Hindlimb muscle (tissue), 1 donor: ENCODE data around the gene SLC2A11. TPM values are rescaled to one million over a fixed set of nuclear protein-coding genes. Genes with fewer than 3 reads are reported as not detected.

Experiments
- DNase-seq: peaks from one replicate; pipeline ENCODE4 v3.0.0-alpha.2; 2013
- polyA plus RNA-seq: library from polyadenylated mRNA; unstranded; fragments of 120-200 nt; gene quantifications from one replicate; pipeline ENCODE4 v1.2.1, GENCODE V29; 2013; ENCODE audit not compliant: insufficient read length

SLC2A11 gene, protein sequence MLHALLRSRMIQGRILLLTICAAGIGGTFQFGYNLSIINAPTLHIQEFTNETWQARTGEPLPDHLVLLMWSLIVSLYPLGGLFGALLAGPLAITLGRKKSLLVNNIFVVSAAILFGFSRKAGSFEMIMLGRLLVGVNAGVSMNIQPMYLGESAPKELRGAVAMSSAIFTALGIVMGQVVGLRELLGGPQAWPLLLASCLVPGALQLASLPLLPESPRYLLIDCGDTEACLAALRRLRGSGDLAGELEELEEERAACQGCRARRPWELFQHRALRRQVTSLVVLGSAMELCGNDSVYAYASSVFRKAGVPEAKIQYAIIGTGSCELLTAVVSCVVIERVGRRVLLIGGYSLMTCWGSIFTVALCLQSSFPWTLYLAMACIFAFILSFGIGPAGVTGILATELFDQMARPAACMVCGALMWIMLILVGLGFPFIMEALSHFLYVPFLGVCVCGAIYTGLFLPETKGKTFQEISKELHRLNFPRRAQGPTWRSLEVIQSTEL
- 9.5 TPM for polyA plus RNA-seq

GRCh38 chr22:23857606-23858483 lies at the start of gene SLC2A11:
Gene SLC2A11, plus strand, starts transcription at chr22:23857875. Its CDS starts 125 bp downstream, at chr22:23858000.
- peak; percentile 98 for DNase-seq

DNA sequence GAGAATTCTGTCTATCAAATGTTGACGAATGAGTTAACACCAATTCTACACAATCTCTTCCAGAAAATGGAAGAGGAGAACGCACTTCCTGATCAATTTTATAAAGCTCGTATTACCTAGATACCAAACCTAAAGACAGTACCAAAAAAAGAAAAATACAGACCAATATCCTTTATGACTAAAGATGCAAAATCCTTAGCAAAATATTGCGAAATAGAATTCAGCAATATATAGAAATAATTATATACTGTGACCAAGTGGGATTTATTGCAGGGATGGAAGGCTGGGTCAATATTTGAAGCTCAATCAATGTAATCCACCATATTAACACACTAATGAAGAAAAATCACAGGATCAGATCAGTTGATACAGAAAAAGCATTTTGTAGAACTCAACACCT lies 45.3 kb upstream of the SLC2A11 start:
- no peak for DNase-seq

DNA sequence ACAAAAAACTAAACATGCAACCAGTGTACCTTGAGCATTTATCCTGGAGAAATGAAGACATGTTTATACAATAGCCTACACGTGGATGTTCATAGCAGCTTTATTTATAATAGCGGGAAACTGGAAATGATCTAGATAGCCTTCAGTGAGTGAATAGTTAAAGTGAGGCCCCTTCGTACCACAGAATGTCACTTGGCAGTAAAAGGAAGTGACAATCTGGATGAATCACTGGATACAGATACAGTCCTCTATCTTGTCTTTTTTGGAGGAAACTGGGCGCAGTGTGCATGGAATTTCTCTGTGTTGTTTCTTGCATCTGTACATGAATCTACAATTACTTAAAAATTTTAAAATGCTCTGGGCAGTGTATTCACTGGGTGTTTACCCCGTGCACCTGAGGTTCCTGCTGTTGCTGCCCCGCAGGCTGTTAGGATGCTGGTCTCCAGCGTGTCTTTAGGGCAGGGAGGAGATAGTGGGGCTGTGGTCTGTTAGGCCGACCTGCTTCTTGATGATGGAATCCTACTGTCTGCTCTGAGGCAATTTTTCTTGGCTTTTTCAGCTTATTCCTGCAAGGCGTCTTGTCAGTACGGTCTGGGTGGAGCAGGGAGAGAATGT lies 42.0 kb upstream of the SLC2A11 start:
- no peak for DNase-seq

GRCh38 chr22:23816156-23816976 lies 41.3 kb upstream of the SLC2A11 start:
- DNase-seq = no peak

GRCh38 chr22:23817146-23817545 lies 40.5 kb upstream of the SLC2A11 start:
- no peak for DNase-seq

GRCh38 chr22:23818541-23818940 lies 39.1 kb upstream of the SLC2A11 start:
- DNase-seq = no peak

GRCh38 chr22:23820748-23821211 lies 36.9 kb upstream of the SLC2A11 start:
- no peak for DNase-seq

DNA sequence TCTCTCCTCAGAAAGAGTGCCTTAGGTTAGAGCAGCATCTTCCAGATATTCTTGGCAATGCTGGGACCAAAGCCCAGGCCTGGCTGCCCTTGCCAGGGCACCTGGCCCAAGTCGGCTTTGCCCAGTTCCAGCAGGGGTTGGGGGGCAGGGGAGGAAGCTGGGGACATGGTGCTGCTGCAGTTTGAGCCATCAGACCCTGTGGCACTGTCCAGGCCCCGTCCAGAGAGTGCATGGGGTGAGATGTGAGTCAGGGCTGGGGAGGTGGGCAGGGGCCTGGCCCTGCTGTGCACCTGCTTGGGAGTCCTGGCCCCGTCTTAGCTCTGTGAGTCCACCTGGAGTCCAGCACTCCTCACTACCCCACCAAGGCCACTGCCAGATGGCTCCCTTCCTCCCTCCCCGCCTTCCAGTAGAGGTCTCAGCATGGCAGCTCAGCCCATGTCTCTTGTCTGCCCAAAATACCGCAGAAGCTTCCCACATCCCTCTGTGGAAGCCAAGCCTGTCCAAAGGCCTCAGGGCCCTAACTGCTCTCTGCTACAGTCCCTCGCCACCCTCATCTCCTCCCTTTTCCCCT lies 35.5 kb upstream of the SLC2A11 start:
- no peak for DNase-seq

- no peak for DNase-seq
Measured at GRCh38 chr22:23823331-23823791, 34.3 kb upstream of the SLC2A11 start.

DNA sequence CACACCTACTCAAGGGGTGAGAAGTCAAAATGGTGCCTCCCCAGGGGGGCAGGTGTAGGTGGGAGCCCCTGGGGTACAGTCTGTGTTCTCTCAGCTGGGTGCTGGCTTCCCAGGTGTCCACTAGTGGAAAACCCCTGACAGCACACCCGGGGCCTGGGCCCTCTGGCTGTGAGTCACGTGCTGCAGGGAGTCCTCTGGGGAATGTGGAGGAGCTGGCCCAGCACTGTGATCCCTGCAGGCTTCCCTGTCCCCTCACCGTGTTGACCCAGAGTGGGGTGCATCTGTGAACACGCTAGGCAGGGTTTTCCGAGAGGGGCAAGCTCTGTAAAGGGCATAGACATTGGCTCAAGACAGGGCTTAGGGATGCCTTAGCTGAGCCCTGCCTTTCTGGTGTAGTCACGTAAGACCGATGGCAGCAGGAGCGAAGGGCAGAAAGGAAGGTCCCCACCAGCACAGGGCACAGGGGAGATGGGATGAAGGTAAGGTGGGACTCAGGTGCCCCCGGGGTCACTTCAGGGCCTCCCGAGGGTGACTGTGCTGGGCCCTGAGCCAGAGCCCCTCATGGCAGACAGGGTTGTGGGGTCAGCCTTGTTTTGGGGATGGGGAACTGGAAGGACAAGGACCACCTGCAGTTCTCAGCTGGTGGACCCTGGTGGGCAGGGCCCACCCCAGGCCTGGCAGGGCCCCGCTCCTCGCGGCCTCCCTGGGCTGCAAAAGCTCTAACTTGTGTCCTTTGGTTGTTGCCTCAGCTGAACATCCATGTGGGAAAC lies 33.0 kb upstream of the SLC2A11 start:
- no peak for DNase-seq

DNA sequence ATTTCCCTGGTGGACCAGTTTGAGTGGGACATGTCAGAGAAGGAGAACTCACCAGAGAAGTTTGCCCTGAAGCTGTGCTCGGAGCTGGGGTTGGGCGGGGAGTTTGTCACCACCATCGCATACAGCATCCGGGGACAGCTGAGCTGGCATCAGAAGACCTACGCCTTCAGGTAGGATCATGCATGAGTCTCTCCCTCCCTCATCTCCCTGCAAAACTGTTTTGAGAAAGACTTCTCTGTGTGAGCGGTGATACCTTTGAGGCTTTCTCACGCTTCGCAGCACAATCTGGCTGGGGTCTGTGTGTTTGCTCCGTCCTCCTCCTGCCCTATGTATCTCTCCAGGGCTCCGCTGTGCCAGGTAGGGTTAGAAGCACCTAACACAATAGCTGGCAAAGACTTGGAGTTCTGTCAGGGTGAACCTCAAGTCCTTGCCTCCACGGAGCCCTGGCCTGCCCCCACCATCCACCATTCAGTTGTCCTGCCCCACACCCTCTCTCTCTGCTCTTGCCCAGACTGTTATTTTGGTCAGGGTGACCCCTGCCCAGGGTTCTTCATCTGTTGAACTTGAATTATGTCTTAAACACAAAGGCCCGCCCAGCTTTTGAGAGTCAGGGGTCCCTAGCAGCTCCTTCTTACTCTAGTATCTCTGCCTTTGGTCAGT lies 32.3 kb upstream of the SLC2A11 start:
- DNase-seq = no peak

GRCh38 chr22:23826510-23827350 lies 30.9 kb upstream of the SLC2A11 start:
- DNase-seq = no peak

GRCh38 chr22:23827351-23827995 lies 30.2 kb upstream of the SLC2A11 start:
- DNase-seq = no peak

DNA sequence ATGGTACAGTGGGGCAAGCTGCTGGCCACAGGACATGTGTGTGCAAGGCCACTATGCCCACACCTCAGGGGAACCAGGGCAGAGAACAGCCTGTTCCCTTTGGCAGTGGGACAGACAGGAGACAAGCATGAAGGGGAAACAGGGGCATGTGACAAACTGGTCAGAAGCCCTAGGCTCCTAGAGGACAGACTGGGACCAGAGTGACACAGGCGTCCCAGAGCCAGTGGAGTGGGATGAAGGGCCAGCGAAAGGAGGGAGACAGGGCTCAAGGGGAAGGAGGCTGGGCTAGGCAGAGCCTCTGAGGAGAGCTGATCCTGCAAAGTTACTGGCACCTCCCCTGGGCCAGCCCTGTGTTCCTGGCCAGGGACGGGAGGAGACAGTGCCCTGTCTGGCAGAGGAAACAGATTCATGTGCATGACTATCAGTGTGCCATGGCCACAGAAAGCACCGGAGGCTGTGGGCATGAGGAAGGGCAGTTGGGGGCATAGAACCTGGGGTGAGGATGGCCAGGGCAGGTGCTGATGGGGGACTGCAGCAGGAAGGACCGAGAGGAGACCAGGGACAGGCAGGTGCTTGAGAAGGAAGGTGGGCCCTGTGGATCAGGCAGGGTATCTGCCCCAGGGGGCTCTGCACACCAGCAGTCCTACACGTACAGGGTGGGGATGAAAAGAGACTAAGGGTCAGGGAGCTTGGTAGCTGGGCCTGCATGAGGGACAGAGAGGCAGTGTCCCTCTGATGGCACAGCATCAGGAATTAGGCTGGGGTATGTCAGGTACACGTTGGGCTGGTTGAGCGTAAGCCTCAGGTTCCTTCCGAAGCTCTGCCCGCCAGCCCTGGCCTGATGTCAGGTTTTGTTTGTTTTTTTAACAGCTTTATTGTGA lies 28.6 kb upstream of the SLC2A11 start:
- no peak for DNase-seq

- peak; percentile 60 for DNase-seq
Measured at GRCh38 chr22:23829845-23830372, 27.8 kb upstream of the SLC2A11 start.

GRCh38 chr22:23831261-23831660 lies 26.4 kb upstream of the SLC2A11 start:
- DNase-seq = no peak

GRCh38 chr22:23831781-23832180 lies 25.9 kb upstream of the SLC2A11 start:
- DNase-seq = no peak
